K562 (cell line): ENCODE data around the gene ENOSF1. TPM values are rescaled to one million over a fixed set of nuclear protein-coding genes. Genes with fewer than 3 reads are reported as not detected.
"Not testable (repeated sequence)": the region's sequence is repeated elsewhere in the genome, so short reads cannot be mapped to it uniquely, and the experiment has no call there.

Experiments
- ATAC-seq: fragments of 200-7000 bp; cut with Tn5 transposase; 3 replicates; pipeline ENCODE4 v1.9.1; 2020; ENCODE audit warnings: moderate library complexity
- BruUV-seq: library from RNA; stranded (reverse); fragments of 400-500 nt; replicated peaks from 2 replicates; lab custom pipeline; 2021; lab: Mats Ljungman, UMichigan
- CTCF ChIA-PET: fragments of 300-600 bp; formaldehyde crosslinking; extraction: SDS; loops from one replicate; lab custom pipeline; 2021; ENCODE audit warnings: low intra/inter-chr PET ratio; lab: Yijun Ruan, JAX
- POLR2A ChIA-PET: fragments of 300-600, 350-650 bp; sonication (Branson Sonifier 250); formaldehyde crosslinking; extraction: SDS; loops from one replicate; lab custom pipeline; 2021; ENCODE audit warnings: antibody characterized with exemption, inconsistent platforms; lab: Yijun Ruan, JAX
- DNase-seq, 4 experiments: peaks; one replicate each; pipeline versions ENCODE4 v3.0.0 to v3.0.0-alpha.2; 2011 to 2018; ENCODE audit warnings: low spot score in 3 of 4, mixed read lengths in 3 of 4; ENCODE audit errors: extremely low read depth in 1 of 4
- FAIRE-seq: peaks from 2 replicates; lab custom pipeline; 2011; peaks lifted over from hg19 to GRCh38; lab: Jason Lieb, UNC
- H2AFZ ChIP-seq: 2 replicates; pipeline ENCODE4 v1.6.0; 2011; ENCODE audit warnings: low read depth, low read length, control low read depth, inconsistent platforms
- H3K27ac ChIP-seq: fragments of 200-600 bp; 3 replicates; pipeline ENCODE4 v1.8.0; 2011; ENCODE audit warnings: low read depth, mild to moderate bottlenecking, control low read depth, inconsistent platforms, low read length, moderate library complexity, mixed read lengths; ENCODE audit errors: extremely low read depth
- H3K27me3 ChIP-seq, 2 experiments: fragments of 300-600 bp in 1 of 2; 2 replicates in 1 of 2; 3 replicates in 1 of 2; pipeline versions ENCODE4 v1.6.0 to v1.8.0; 2011; ENCODE audit warnings: inconsistent platforms in 2 of 2, low read length in 2 of 2, mild to moderate bottlenecking in 1 of 2, mixed read lengths in 1 of 2, moderate library complexity in 1 of 2; ENCODE audit not compliant: control insufficient read depth in 2 of 2, insufficient read depth in 2 of 2
- H3K36me3 ChIP-seq: fragments of 300-600 bp; 3 replicates; pipeline ENCODE4 v1.8.0; 2011; ENCODE audit warnings: mild to moderate bottlenecking, low read length, inconsistent platforms; ENCODE audit not compliant: control insufficient read depth, insufficient read depth
- H3K4me1 ChIP-seq, 2 experiments: fragments of 200-600 bp in 1 of 2; replicated peaks in 1 of 2; 2 replicates in 1 of 2; 3 replicates in 1 of 2; pipeline versions ENCODE4 v1.5.1 to v1.8.0; 2011; ENCODE audit warnings: inconsistent platforms in 2 of 2, low read length in 2 of 2, mild to moderate bottlenecking in 1 of 2, mixed read lengths in 1 of 2, moderate library complexity in 1 of 2; ENCODE audit not compliant: control insufficient read depth in 2 of 2, insufficient read depth in 2 of 2
- H3K4me2 ChIP-seq: 2 replicates; pipeline ENCODE4 v1.6.1; 2011; ENCODE audit warnings: low read length, control low read depth, inconsistent platforms, mixed read lengths; ENCODE audit not compliant: insufficient read depth
- H3K4me3 ChIP-seq: fragments of 200-600 bp; sonication (generic), shearing (Covaris generic); 2 replicates; pipeline ENCODE4 v1.5.1; 2016; ENCODE audit warnings: control low read depth, inconsistent platforms
- H3K79me2 ChIP-seq: fragments of 200-600 bp; 3 replicates; pipeline ENCODE4 v1.8.0; 2011; ENCODE audit warnings: low read length, inconsistent platforms; ENCODE audit not compliant: control insufficient read depth, insufficient read depth
- H3K9ac ChIP-seq, 2 experiments: 2 replicates each; pipeline versions ENCODE4 v1.6.0 to v1.6.1; 2011; ENCODE audit warnings: low read depth in 2 of 2, low read length in 2 of 2, control low read depth in 1 of 2, inconsistent platforms in 1 of 2, mild to moderate bottlenecking in 1 of 2, mixed read lengths in 1 of 2; ENCODE audit not compliant: insufficient read depth in 1 of 2
- H3K9me1 ChIP-seq: one replicate; pipeline ENCODE4 v1.6.0; 2011; ENCODE audit warnings: inconsistent platforms, mild to moderate bottlenecking, low read length, moderate library complexity; ENCODE audit not compliant: control insufficient read depth, insufficient read depth
- H3K9me3 ChIP-seq: replicated peaks from 2 replicates; pipeline ENCODE4 v1.5.1; 2011; ENCODE audit warnings: low read depth, low read length, inconsistent platforms; ENCODE audit not compliant: control insufficient read depth, insufficient read depth
- H4K20me1 ChIP-seq: replicated peaks from 2 replicates; pipeline ENCODE4 v1.6.1; 2011; ENCODE audit warnings: low read length, inconsistent platforms, mixed read lengths; ENCODE audit not compliant: control insufficient read depth, insufficient read depth
- CEBPB ChIP-seq: fragments of 450-650 bp; IDR thresholded peaks from 2 replicates; pipeline ENCODE4 v1.6.1; 2016; ENCODE audit warnings: missing genetic modification characterization, missing compliant biosample characterization
- FOXA3 ChIP-seq, 2 experiments: fragments of 450-650 bp in 1 of 2; sonication (generic) in 1 of 2; formaldehyde crosslinking; IDR thresholded peaks in 1 of 2; conservative IDR thresholded peaks in 1 of 2; 2 replicates each; pipeline versions ENCODE4 v1.4.0 to v1.8.0; 2020 to 2022; ENCODE audit warnings: mild to moderate bottlenecking in 2 of 2, missing genetic modification reagents in 1 of 2
- FOXK2 ChIP-seq, 2 experiments: fragments of 450-650 bp; IDR thresholded peaks in 1 of 2; conservative IDR thresholded peaks in 1 of 2; 2 replicates each; pipeline ENCODE4 v1.6.1; 2016; ENCODE audit warnings: low read depth in 2 of 2, mild to moderate bottlenecking in 1 of 2
- POLR2A ChIP-seq: fragments of 450-650 bp; conservative IDR thresholded peaks from 2 replicates; pipeline ENCODE4 v1.6.1; 2016
- POLR2AphosphoS5 ChIP-seq: IDR thresholded peaks from 2 replicates; pipeline ENCODE4 v1.6.1; 2011; ENCODE audit warnings: mild to moderate bottlenecking, low read depth, low read length, moderate library complexity; ENCODE audit not compliant: control insufficient read depth, insufficient read depth
- POLR2B ChIP-seq: fragments of 450-650 bp; IDR thresholded peaks from 2 replicates; pipeline ENCODE4 v1.6.1; 2018; ENCODE audit warnings: low read depth; ENCODE audit not compliant: partially characterized antibody
- TEAD1 ChIP-seq, 2 experiments: fragments of 450-650 bp in 1 of 2; sonication (generic) in 1 of 2; formaldehyde crosslinking; IDR thresholded peaks; 2 replicates each; pipeline versions ENCODE4 v1.4.0 to v1.8.0; 2020 to 2022; ENCODE audit warnings: mild to moderate bottlenecking in 2 of 2, missing genetic modification reagents in 1 of 2
- ZNF121 ChIP-seq: sonication (generic); formaldehyde crosslinking; conservative IDR thresholded peaks from 2 replicates; pipeline ENCODE4 v1.8.0; 2022; ENCODE audit warnings: missing genetic modification reagents
- ZNF384 ChIP-seq: IDR thresholded peaks from 2 replicates; pipeline ENCODE4 v1.6.1; 2012; ENCODE audit warnings: low read depth, low read length, improper control_type of control experiment
- WGBS: fragments of 100-300 bp; shearing (Covaris generic); methylation state at CpG from one replicate; pipeline ENCODE4 v1.1.6; 2016; ENCODE audit warnings: low coverage, mixed read lengths; ENCODE audit not compliant: insufficient coverage; ENCODE audit errors: missing lambda C conversion rate; 5-methylcytosine and 5-hydroxymethylcytosine counted together
- in situ Hi-C: fragments of 300-500 bp; cut with MboI; formaldehyde crosslinking; loops from 4 replicates; pipeline ENCODE4 v1.15.0; 2018; ENCODE audit warnings: inconsistent platforms, mixed read lengths
- intact Hi-C: fragments of 100-400 bp; cut with micrococcal nuclease; formaldehyde crosslinking; loops from 2 replicates; pipeline ENCODE4 v1.14.2; 2022
- polyA plus RNA-seq, 8 experiments: library from polyadenylated mRNA; depleted of rRNA in 4 of 8; stranded (reverse) in 5 of 8; unstranded in 3 of 8; fragments of >200 nt; fragmentation: Nextera tagmentation in 2 of 8; fragmentation: Illumina TruSeq in 1 of 8; extraction: Ambion mirVana in 2 of 8; extraction: Trizol in 1 of 8; gene quantifications; 2 replicates each; pipeline versions ENCODE4 v1.2.1 to v1.2.3, GENCODE V29; 2011 to 2014; ENCODE audit warnings: inconsistent platforms in 1 of 8, missing spikeins in 1 of 8
- total RNA-seq, 7 experiments: library from RNA; depleted of rRNA in 6 of 7; stranded (reverse); fragments of >200 nt in 6 of 7; fragmentation: Illumina TruSeq in 2 of 7; extraction: Trizol in 2 of 7; gene quantifications; 2 replicates each; pipeline versions ENCODE4 v1.2.1 to v1.2.3, GENCODE V29; 2011 to 2021; ENCODE audit warnings: low replicate concordance in 1 of 7
- TF ChIP-seq, protein P1 (sequence below), 3 experiments: IDR thresholded peaks in 2 of 3; conservative IDR thresholded peaks in 1 of 3; 2 replicates each; pipeline ENCODE4 v1.5.1; 2011 to 2012; ENCODE audit warnings: low read length in 3 of 3, mild to moderate bottlenecking in 3 of 3, control low read depth in 2 of 3, improper control_type of control experiment in 1 of 3, inconsistent platforms in 1 of 3, low read depth in 1 of 3, mixed read lengths in 1 of 3, moderate library complexity in 1 of 3; ENCODE audit not compliant: insufficient read depth in 2 of 3

ENOSF1 gene
- total and polyA plus RNA-seq, 9 of the 15 experiments (the other 6 are each of a cell fraction or from before 2014, with no cell fraction given), result 15.5 to 66.4 (median 46.5) TPM

- ATAC-seq, result peak; percentile 85
- in situ Hi-C loops, H3K9ac ChIP-seq, POLR2A ChIA-PET, H3K4me2 ChIP-seq, H3K4me1 ChIP-seq, intact Hi-C loops, H4K20me1 ChIP-seq, H2AFZ ChIP-seq, FAIRE-seq, H3K27me3 ChIP-seq, H3K4me3 ChIP-seq, BruUV-seq, H3K27ac ChIP-seq, H3K79me2 ChIP-seq, CTCF ChIA-PET, H3K9me1 ChIP-seq, H3K9me3 ChIP-seq: not testable (repeated sequence)
- peak; percentile 37 to 52 (median 44) for DNase-seq
- peak; percentile 34; the same call in 1 of the 2 replicates for TF ChIP-seq CEBPB (tag)
- TF ChIP-seq TEAD1 (CRISPR knock-in tag; IDR thresholded peaks at IDR 0.05), result 0 out of 4 replicates have a peak, but pooled peaks of 1 of the 2 experiments have one; percentile 38
- TF ChIP-seq FOXK2 (conservative IDR thresholded peaks at IDR 0.05 in 1 of 2, IDR thresholded peaks at IDR 0.05 in 1 of 2; ENCODE audit: low read depth in 2 of 2), result 0 out of 4 replicates have a peak, but pooled peaks of 1 of the 2 experiments have one; percentile 22
- TF ChIP-seq ZNF121 (CRISPR knock-in tag), result peak; percentile 96
- 0 out of 4 replicates have a peak, but pooled peaks of 1 of the 2 experiments have one; percentile 22 for TF ChIP-seq FOXA3 (CRISPR knock-in tag; conservative IDR thresholded peaks at IDR 0.05 in 1 of 2, IDR thresholded peaks at IDR 0.05 in 1 of 2)
- TF ChIP-seq, protein P1, sequence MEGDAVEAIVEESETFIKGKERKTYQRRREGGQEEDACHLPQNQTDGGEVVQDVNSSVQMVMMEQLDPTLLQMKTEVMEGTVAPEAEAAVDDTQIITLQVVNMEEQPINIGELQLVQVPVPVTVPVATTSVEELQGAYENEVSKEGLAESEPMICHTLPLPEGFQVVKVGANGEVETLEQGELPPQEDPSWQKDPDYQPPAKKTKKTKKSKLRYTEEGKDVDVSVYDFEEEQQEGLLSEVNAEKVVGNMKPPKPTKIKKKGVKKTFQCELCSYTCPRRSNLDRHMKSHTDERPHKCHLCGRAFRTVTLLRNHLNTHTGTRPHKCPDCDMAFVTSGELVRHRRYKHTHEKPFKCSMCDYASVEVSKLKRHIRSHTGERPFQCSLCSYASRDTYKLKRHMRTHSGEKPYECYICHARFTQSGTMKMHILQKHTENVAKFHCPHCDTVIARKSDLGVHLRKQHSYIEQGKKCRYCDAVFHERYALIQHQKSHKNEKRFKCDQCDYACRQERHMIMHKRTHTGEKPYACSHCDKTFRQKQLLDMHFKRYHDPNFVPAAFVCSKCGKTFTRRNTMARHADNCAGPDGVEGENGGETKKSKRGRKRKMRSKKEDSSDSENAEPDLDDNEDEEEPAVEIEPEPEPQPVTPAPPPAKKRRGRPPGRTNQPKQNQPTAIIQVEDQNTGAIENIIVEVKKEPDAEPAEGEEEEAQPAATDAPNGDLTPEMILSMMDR (IDR thresholded peaks at IDR 0.05 in 2 of 3, conservative IDR thresholded peaks at IDR 0.05 in 1 of 3; ENCODE audit: insufficient read depth in 2 of 3, low read depth in 1 of 3, low read length in 3 of 3), result peak; percentile 41 to 54 (median 41)
- TF ChIP-seq POLR2A, result 0 out of 2 replicates have a peak, but pooled peaks have one; percentile 47
- TF ChIP-seq POLR2AphosphoS5, result peak; percentile 53
- 0 out of 2 replicates have a peak, but pooled peaks have one; percentile 54 for TF ChIP-seq ZNF384
- peak; percentile 11 for TF ChIP-seq POLR2B
- WGBS, result 91% methylated on average over 5 of the region's 5 CpGs
- peaks cover 78% of the 10 kb centered on the region for H3K36me3 ChIP-seq
Measured at GRCh38 chr18:730120-730519, 17.7 kb upstream of the ENOSF1 start.
